Left ventricle myocardium inferior (tissue), 1 donor: Measurements from ENCODE around the gene NAV2. TPM values are rescaled to one million over a fixed set of nuclear protein-coding genes. Genes with fewer than 3 reads are reported as not detected.

Experiments used
- DNase-seq: peaks from one replicate; pipeline ENCODE4 v3.0.0-alpha.2; 2020
- H3K27ac ChIP-seq: fragments of 200-600 bp; replicated peaks from 2 replicates; pipeline ENCODE4 v1.8.0; 2021
- H3K27me3 ChIP-seq: fragments of 200-600 bp; 2 replicates; pipeline ENCODE4 v1.8.0; 2021; ENCODE audit warnings: low read depth
- H3K36me3 ChIP-seq: fragments of 200-600 bp; 2 replicates; pipeline ENCODE4 v1.8.0; 2021
- H3K4me1 ChIP-seq: fragments of 200-600 bp; 2 replicates; pipeline ENCODE4 v1.8.0; 2021
- H3K4me3 ChIP-seq: fragments of 200-600 bp; 2 replicates; pipeline ENCODE4 v1.8.0; 2021; ENCODE audit warnings: mild to moderate bottlenecking, moderate library complexity
- H3K9me3 ChIP-seq: fragments of 200-600 bp; replicated peaks from 2 replicates; pipeline ENCODE4 v1.8.0; 2021
- CTCF ChIP-seq: fragments of 200-600 bp; IDR thresholded peaks from 2 replicates; pipeline ENCODE4 v1.8.0; 2021; ENCODE audit warnings: antibody characterized with exemption, mild to moderate bottlenecking, borderline replicate concordance
- intact Hi-C: fragments of 100-400 bp; cut with micrococcal nuclease; formaldehyde crosslinking; loops from one replicate; pipeline ENCODE4 v1.11.0; 2022
- total RNA-seq: library from RNA; stranded (reverse); fragmentation: NEBNext Ultra II Directional; extraction: Animal tissue kit (Norgen Biotek cat#: 25700); gene quantifications from one replicate; pipeline ENCODE4 v1.2.1, GENCODE V29; 2021
- donor health status: DM: no; HTN: yes; CAD: no; lungs with severe emphysema.

The NAV2 gene
- total RNA-seq, 1 donor from 2014 or later: 14.3 TPM

- no peak for DNase-seq
- intact Hi-C loops: no loop called here
- no peak overlapping the region for H3K4me3 ChIP-seq
- H3K4me1 ChIP-seq: peaks cover 24% of the 10 kb centered on the region
- H3K9me3 ChIP-seq: no peaks in the 10 kb centered on the region
- no peaks in the 10 kb centered on the region for H3K27me3 ChIP-seq
- peak overlapping the region; percentile 86 for H3K27ac ChIP-seq
- TF ChIP-seq CTCF: peak; percentile 84
- peaks cover 30% of the 10 kb centered on the region for H3K36me3 ChIP-seq
These were observed 398.5 kb downstream of the NAV2 start for GRCh38 chr11:20110908-20111669.

GRCh38 chr11:20111871-20112270 lies 399.2 kb downstream of the NAV2 start:
- Histone ChIP-seq H3K4me1 (peaks cover 24% of the 10 kb centered on the region), H3K4me3 (peak overlapping the region; percentile 36), H3K27ac (peak overlapping the region; percentile 86), H3K36me3 (peaks cover 31% of the 10 kb centered on the region), H3K9me3 (no peaks in the 10 kb centered on the region), H3K27me3 (no peaks in the 10 kb centered on the region)
- intact Hi-C loops: no loop called here
- DNase-seq: no peak
- no peak for TF ChIP-seq CTCF

- intact Hi-C loops: no loop called here
- Histone ChIP-seq H3K4me3 (peak overlapping the region; percentile 36), H3K4me1 (peaks cover 24% of the 10 kb centered on the region)
These were observed 399.9 kb downstream of the NAV2 start for GRCh38 chr11:20112291-20113148.

GRCh38 chr11:20113149-20113438 lies 400.5 kb downstream of the NAV2 start:
- H3K27me3 ChIP-seq: no peaks in the 10 kb centered on the region
- peak overlapping the region; percentile 86 for H3K27ac ChIP-seq
- intact Hi-C loops: no loop called here
- H3K4me3 ChIP-seq: no peak overlapping the region
- TF ChIP-seq CTCF: no peak
- no peaks in the 10 kb centered on the region for H3K9me3 ChIP-seq
- peaks cover 24% of the 10 kb centered on the region for H3K4me1 ChIP-seq
- no peak for DNase-seq
- peaks cover 27% of the 10 kb centered on the region for H3K36me3 ChIP-seq

More at GRCh38 chr11:20112291-20113148, 399.9 kb downstream of the NAV2 start:
- no peak for TF ChIP-seq CTCF
- H3K27ac ChIP-seq: peak overlapping the region; percentile 86
- no peaks in the 10 kb centered on the region for H3K27me3 ChIP-seq
- no peaks in the 10 kb centered on the region for H3K9me3 ChIP-seq
- peak; percentile 75 for DNase-seq
- H3K36me3 ChIP-seq: peaks cover 29% of the 10 kb centered on the region

- peaks cover 30% of the 10 kb centered on the region for H3K36me3 ChIP-seq
- no peak overlapping the region for H3K27ac ChIP-seq
- H3K27me3 ChIP-seq: no peaks in the 10 kb centered on the region
- no peaks in the 10 kb centered on the region for H3K9me3 ChIP-seq
- intact Hi-C loops: no loop called here
- no peak overlapping the region for H3K4me3 ChIP-seq
- no peak for DNase-seq
- no peak for TF ChIP-seq CTCF
- H3K4me1 ChIP-seq: peaks cover 24% of the 10 kb centered on the region
These were observed 402.0 kb downstream of the NAV2 start for GRCh38 chr11:20114588-20114987.
